SIG-M5 treated with dmso at 0.1 percent for 504 hours (cell line): ENCODE data around the gene SMCP.
A peak's percentile ranks its signal among the peaks of the same experiment; 100 is the strongest.

Experiments used
- DNase-seq: peaks from one replicate; lab custom pipeline; 2025; ENCODE audit not compliant: unreplicated experiment; lab: John Stamatoyannopoulos, UW

SMCP gene

GRCh38 chr1:152886085-152886484 lies 8.0 kb downstream of the SMCP start:
- DNase-seq = no peak

- no peak for DNase-seq
Observed at GRCh38 chr1:152886758-152887409, 8.8 kb downstream of the SMCP start.

GRCh38 chr1:152888126-152888525 lies 10.0 kb downstream of the SMCP start:
- DNase-seq = no peak

GRCh38 chr1:152899027-152899426 lies 20.9 kb downstream of the SMCP start:
- DNase-seq = no peak

GRCh38 chr1:152899883-152900282 lies 21.8 kb downstream of the SMCP start:
- no peak for DNase-seq

GRCh38 chr1:152901631-152902030 lies 23.5 kb downstream of the SMCP start:
- no peak for DNase-seq

- no peak for DNase-seq
Observed at GRCh38 chr1:152902636-152903035, 24.5 kb downstream of the SMCP start.

GRCh38 chr1:152904688-152905440 lies 26.7 kb downstream of the SMCP start:
- DNase-seq = no peak

GRCh38 chr1:152906023-152906565 lies 28.0 kb downstream of the SMCP start:
- DNase-seq = peak; percentile 6

- peak; percentile 33 for DNase-seq
Observed at GRCh38 chr1:152907686-152908601, 29.8 kb downstream of the SMCP start, which contains the start of gene IVL. TSS of gene IVL (plus strand) at chr1:152908546. CDS start at chr1:152909798, 1,252 bp downstream.

GRCh38 chr1:152909206-152909605 lies 31.1 kb downstream of the SMCP start:
- no peak for DNase-seq

- no peak for DNase-seq
Observed at GRCh38 chr1:152912471-152912870, 34.3 kb downstream of the SMCP start.

- no peak for DNase-seq
Observed at GRCh38 chr1:152912900-152913299, 34.8 kb downstream of the SMCP start.

- peak; percentile 20 for DNase-seq
Observed at GRCh38 chr1:152917794-152918193, 39.7 kb downstream of the SMCP start.

- DNase-seq = no peak
Observed at GRCh38 chr1:152919071-152919470, 40.9 kb downstream of the SMCP start.

- DNase-seq = no peak
Observed at GRCh38 chr1:152924191-152924590, 46.1 kb downstream of the SMCP start.

GRCh38 chr1:152926091-152926490 lies 48.0 kb downstream of the SMCP start:
- DNase-seq = peak; percentile 37

GRCh38 chr1:152928671-152929070 lies 50.5 kb downstream of the SMCP start:
- no peak for DNase-seq

GRCh38 chr1:152932170-152932811 lies 54.2 kb downstream of the SMCP start:
- no peak for DNase-seq

- no peak for DNase-seq
Observed at GRCh38 chr1:152933196-152933595, 55.1 kb downstream of the SMCP start.
